Measurements from ENCODE around the gene MTX1. TPM values are rescaled to one million over a fixed set of nuclear protein-coding genes. Genes with fewer than 3 reads are reported as not detected.

The MTX1 gene
- total RNA-seq, 1 donor, result 38.0 TPM

DNA sequence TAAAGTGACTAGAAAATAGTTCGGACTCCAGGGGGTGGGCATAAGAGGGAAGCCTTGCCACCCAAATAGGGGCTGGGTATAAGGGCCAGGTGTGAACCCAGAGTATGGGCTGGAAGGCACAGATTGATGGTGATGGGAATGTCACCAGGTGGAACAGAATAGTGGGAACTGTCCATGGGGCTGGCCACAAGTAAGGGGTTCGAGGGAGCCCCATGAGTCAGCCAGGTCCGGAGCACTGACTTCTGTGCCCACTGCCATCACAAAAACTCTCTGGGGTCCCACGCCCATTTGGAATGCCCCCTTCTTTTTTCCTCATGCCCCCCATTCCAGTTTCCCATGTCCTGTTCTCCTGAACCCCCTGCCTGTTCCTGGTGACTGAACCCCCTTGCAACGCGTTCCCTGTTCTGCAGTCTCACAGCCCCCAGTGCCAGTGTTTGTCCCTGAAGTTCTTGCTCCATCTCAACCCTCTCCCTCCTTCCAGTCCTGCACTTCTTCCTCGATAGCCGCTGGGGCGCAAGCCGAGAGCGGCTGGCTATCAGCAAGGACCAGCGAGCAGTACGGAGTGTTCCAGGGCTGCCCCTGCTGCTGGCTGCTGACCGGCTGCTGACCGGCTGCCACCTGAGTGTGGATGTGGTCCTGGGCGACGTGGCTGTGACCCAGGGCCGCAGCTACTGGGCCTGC is 27.0 kb upstream of the MTX1 start:
- no peak for DNase-seq (ENCODE audit: low read depth)
- H3K4me3 ChIP-seq (ENCODE audit: low read depth, low read length), result no peak overlapping the region
- TF ChIP-seq, protein P1, sequence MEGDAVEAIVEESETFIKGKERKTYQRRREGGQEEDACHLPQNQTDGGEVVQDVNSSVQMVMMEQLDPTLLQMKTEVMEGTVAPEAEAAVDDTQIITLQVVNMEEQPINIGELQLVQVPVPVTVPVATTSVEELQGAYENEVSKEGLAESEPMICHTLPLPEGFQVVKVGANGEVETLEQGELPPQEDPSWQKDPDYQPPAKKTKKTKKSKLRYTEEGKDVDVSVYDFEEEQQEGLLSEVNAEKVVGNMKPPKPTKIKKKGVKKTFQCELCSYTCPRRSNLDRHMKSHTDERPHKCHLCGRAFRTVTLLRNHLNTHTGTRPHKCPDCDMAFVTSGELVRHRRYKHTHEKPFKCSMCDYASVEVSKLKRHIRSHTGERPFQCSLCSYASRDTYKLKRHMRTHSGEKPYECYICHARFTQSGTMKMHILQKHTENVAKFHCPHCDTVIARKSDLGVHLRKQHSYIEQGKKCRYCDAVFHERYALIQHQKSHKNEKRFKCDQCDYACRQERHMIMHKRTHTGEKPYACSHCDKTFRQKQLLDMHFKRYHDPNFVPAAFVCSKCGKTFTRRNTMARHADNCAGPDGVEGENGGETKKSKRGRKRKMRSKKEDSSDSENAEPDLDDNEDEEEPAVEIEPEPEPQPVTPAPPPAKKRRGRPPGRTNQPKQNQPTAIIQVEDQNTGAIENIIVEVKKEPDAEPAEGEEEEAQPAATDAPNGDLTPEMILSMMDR (IDR thresholded peaks at IDR 0.05; ENCODE audit: insufficient read depth, low read depth, low read length), result no peak

GRCh38 chr1:155182052-155182550 is 26.4 kb upstream of the MTX1 start:
- H3K4me3 ChIP-seq (ENCODE audit: low read depth, low read length), result no peak overlapping the region
- no peak for DNase-seq (ENCODE audit: low read depth)
- TF ChIP-seq, protein P1 (IDR thresholded peaks at IDR 0.05; ENCODE audit: insufficient read depth, low read depth, low read length), result no peak

GRCh38 chr1:155183775-155184221 is 24.7 kb upstream of the MTX1 start:
- DNase-seq (ENCODE audit: low read depth), result no peak
- H3K4me3 ChIP-seq (ENCODE audit: low read depth, low read length), result no peak overlapping the region
- TF ChIP-seq, protein P1 (IDR thresholded peaks at IDR 0.05; ENCODE audit: insufficient read depth, low read depth, low read length), result no peak

GRCh38 chr1:155184351-155184811 is 24.1 kb upstream of the MTX1 start:
- no peak overlapping the region for H3K4me3 ChIP-seq (ENCODE audit: low read depth, low read length)
- DNase-seq (ENCODE audit: low read depth), result no peak
- TF ChIP-seq, protein P1 (IDR thresholded peaks at IDR 0.05; ENCODE audit: insufficient read depth, low read depth, low read length), result no peak

GRCh38 chr1:155184835-155185782 is 23.4 kb upstream of the MTX1 start:
- no peak for DNase-seq (ENCODE audit: low read depth)
- TF ChIP-seq, protein P1 (IDR thresholded peaks at IDR 0.05; ENCODE audit: insufficient read depth, low read depth, low read length), result no peak

GRCh38 chr1:155185783-155186066 is 22.8 kb upstream of the MTX1 start:
- DNase-seq (ENCODE audit: low read depth), result no peak

More at GRCh38 chr1:155184835-155185782, 23.4 kb upstream of the MTX1 start:
- no peak overlapping the region for H3K4me3 ChIP-seq (ENCODE audit: low read depth, low read length)

More at GRCh38 chr1:155185783-155186066, 22.8 kb upstream of the MTX1 start:
- no peak overlapping the region for H3K4me3 ChIP-seq (ENCODE audit: low read depth, low read length)
- TF ChIP-seq, protein P1 (IDR thresholded peaks at IDR 0.05; ENCODE audit: insufficient read depth, low read depth, low read length), result no peak

All from fibroblast of villous mesenchyme (primary cell).